GM06990 (cell line): ENCODE measurements around the gene C14orf39.

Experiments used
- DNase-seq: peaks from one replicate; pipeline ENCODE4 v3.0.0-alpha.2; 2011; ENCODE audit not compliant: insufficient read length; ENCODE audit errors: extremely low read depth
- H3K27me3 ChIP-seq: replicated peaks from 2 replicates; pipeline ENCODE4 v1.6.0; 2011; ENCODE audit warnings: low read length; ENCODE audit not compliant: control insufficient read depth, insufficient read depth
- H3K36me3 ChIP-seq: 2 replicates; pipeline ENCODE4 v1.5.1; 2011; ENCODE audit warnings: low read length; ENCODE audit not compliant: control insufficient read depth, insufficient read depth
- H3K4me3 ChIP-seq: replicated peaks from 2 replicates; pipeline ENCODE4 v1.5.1; 2011; ENCODE audit warnings: low read depth, mild to moderate bottlenecking, control low read depth, low read length
- TF ChIP-seq, protein P1 (sequence below): IDR thresholded peaks from 2 replicates; pipeline ENCODE4 v1.5.1; 2011; ENCODE audit warnings: low read length, control low read depth, mild to moderate bottlenecking, inconsistent platforms; ENCODE audit not compliant: insufficient read depth, poor library complexity, severe bottlenecking

The C14orf39 gene

DNA sequence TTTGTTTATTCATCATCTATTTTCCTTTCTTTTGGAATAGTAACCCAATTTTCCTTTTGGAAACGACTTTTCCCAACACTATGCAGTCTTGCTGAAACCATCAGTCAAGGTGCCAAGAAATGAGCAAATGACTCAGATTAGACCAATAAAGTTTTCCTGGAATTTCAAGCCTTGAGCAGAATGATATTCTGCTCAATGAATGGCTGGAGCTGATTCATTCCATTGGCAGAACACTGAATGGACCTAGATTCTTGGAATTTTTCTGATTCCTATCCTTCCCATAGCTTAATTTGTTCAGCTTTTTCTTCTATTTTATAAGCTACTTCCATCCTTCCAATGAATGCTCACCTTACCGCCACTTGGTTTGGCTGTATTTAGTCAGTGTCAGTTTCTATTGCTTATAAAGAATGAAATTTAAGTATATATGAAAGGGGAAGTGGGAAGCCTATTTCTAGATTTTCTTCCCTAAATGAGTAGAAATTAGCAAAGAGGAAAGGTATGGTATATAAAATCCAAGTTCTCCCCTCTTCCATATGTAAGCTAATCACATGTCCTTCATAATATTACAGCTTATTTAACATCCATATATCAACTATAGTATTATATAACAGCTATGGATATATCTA lies 89.0 kb downstream of the C14orf39 start:
- Histone ChIP-seq H3K4me3 (no peak overlapping the region), H3K27me3 (no peaks in the 10 kb centered on the region), H3K36me3 (no peaks in the 10 kb centered on the region)
- TF ChIP-seq, protein P1, sequence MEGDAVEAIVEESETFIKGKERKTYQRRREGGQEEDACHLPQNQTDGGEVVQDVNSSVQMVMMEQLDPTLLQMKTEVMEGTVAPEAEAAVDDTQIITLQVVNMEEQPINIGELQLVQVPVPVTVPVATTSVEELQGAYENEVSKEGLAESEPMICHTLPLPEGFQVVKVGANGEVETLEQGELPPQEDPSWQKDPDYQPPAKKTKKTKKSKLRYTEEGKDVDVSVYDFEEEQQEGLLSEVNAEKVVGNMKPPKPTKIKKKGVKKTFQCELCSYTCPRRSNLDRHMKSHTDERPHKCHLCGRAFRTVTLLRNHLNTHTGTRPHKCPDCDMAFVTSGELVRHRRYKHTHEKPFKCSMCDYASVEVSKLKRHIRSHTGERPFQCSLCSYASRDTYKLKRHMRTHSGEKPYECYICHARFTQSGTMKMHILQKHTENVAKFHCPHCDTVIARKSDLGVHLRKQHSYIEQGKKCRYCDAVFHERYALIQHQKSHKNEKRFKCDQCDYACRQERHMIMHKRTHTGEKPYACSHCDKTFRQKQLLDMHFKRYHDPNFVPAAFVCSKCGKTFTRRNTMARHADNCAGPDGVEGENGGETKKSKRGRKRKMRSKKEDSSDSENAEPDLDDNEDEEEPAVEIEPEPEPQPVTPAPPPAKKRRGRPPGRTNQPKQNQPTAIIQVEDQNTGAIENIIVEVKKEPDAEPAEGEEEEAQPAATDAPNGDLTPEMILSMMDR: no peak
- DNase-seq: no peak
